HG03469 (cell line): ENCODE data around the gene DNAH7.

Experiments
- ATAC-seq: cut with Tn5 transposase; IDR thresholded peaks from one replicate; pipeline ENCODE4 v1.9.1; 2021; ENCODE audit warnings: mild to moderate bottlenecking, moderate library complexity, moderate number of reproducible peaks; ENCODE audit not compliant: unreplicated experiment

Gene DNAH7

DNA sequence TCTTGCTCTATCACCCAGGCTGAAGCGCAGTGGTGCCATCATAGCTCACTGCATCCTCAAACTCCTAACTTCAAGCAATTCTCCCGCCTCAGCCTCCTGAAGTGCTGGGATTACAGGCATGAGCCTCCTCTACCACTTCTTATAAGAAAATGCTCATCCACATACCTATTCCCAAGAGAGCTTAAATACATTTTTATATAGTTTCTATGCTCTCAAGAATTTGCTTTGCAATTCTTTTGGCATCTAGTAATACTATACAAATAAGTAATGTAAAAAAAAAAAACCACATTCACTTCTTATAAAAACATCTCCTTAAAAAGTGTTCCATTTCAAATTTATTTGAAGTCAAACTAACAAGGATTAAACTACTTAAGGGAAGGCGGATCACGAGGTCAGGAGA lies 197.3 kb downstream of the DNAH7 start:
- ATAC-seq = no peak

DNA sequence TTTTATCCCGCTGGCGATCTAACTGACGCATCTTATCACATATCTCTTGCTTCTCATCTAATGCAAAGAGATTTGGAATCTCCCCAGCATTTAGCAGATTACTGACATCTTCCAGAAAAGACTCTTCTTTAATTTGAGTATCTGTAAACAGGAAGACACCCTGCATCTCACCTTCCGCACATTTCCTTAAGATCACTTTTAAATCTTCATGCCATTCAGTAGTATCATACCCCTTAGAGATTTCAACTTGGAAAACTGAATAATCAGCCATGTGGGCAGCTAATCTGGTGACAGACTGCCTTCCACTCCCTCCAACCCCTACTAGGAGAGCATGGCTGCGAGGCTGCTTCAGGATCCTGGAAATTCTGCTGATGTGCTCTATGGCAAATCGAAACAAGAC lies 204.3 kb downstream of the DNAH7 start:
- ATAC-seq = no peak

DNA sequence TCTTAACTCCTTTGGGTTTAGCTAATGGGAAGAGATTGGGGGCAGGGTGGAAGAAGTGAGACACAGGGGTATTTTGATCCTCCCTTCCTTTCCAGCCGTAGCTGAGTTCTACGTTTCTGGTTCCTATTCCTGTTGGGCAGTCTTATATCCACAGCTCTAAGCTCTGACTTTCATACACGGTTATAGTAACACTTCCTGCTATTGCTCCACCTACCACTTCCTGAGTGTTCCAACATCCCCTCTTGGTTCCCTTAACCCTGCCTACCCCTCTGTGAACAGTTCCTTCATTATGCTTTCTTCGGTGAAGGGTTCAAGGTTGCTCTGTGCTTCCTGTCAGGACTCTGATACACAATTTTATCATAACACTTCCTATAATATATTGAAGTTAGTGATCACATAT lies 205.1 kb downstream of the DNAH7 start:
- no peak for ATAC-seq

DNA sequence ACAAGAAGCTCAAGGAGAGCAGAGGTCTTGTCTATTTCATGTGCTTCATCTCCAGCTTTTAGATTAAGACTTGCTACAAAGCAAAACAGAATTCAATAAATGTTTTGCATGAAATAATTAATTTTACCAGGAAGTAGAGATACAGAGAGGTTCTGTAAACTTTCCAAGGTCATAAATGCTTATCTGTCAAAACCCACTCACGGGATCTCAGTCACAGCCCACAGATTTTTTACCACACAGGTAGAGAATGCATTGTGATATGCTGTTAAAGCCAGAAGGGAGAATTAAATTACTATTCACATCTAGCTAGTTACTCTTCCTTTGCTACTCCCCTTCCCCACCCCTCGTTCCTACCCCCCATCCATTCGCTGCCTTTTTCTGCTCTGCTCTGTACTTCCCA lies 205.5 kb downstream of the DNAH7 start:
- ATAC-seq = no peak

DNA sequence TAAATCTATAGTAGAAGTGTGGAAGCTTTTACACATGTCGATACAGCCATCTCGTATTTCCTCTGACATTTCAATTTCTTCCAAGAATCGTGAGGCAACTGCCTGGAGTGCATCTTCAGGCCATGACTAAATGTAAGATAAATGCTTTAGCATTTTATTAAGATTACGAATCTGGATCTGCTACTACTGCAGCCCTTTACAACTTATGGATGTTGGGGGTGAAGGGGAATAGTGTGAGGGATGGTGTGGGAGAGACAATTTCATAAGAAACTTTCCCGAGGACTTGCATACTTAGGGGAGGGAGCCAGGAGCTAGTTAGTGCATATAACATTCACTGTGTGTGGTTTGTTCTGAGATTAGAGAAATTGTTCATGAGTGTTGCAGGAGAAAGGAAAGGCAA lies 206.8 kb downstream of the DNAH7 start:
- no peak for ATAC-seq

DNA sequence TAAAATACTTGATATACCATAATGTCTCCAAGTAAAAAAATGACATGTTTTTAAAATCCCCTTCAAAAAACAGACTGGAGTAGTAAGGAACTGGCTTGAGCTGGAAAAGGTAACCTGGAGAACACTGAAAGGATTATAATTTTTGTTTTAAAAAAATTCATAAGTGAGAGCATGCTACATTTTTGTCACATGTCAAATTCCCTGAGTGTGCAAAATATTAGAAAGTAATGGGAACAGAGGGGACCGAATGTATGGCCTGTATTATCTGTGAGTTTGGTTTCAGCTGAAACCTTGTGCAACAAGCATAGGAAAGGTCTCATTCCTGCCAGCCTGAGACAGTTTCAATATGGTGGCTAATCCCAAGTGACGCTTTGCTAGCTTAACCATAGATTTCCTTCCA lies 209.1 kb downstream of the DNAH7 start:
- ATAC-seq = no peak

DNA sequence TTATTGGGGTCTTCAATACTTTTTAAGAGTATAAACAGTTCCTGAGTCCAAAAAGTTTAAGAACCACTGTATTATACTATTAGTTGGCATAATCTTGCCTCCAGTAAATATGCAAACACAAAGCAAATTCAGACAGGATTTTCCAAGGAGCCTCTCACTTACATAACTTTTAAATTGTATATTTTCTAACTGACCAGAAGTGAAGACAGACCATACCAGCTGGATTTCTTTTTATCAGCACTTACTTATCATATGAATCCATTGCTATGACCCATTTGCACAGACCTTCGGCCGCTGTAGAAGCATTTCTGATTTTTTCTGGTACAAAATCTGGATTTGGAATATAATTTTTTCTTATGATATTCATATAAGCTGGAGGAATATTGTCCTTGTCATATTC lies 211.5 kb downstream of the DNAH7 start:
- ATAC-seq = no peak

DNA sequence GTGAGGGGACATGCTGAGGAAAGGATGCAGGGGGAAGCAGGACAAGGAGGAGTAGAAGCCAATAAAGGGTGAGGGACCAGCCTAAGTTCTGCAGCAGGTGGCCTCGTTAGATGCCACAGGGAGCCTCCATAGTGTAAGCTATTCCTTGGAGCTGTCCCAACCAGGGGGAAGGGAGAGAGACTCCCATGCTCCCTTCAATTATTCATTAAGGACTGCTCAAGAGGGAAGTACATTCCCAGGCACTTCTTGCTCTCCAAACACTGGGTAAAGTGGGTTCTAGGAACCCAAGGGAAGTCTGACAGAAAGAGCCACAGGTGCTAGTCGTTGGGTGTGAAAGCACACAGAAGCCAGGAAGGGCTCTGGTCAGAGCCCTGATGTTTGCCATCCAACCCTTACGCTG lies 217.9 kb downstream of the DNAH7 start:
- ATAC-seq = no peak

DNA sequence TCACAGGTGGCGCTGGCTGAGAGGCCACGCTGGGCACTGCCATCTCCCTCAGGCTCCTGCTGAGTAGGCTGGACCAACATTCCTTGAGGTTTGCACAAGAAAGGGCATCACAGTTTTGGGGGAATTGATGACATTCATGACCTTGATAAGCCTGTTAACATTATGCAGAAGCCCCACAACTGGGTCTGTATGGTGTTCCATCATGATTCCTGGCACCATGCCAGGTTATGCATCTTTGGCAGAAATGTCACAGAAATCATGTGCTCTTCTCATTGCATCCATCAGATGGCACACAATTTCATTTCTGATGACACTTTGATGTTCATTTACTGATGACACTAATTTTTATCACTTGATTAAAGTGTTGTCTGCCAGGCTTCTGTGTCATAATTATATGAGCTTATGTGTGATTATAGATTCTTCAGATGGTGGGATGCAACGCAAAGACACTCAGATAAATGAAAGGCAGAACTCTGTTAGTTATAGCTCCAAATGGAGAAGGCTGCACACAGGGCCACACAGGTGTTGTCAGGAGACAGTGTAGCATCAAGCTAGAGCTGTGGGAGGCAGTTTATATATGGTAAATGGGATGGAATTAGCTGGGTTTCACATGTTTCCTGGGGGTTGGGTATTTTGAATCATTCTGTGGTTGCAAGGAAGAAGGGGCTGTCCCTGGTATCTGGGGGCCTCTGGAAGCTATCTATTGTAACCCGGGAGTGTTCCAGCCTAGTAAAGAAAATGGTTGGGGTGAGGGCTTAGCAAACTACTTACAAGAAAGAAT lies 220.3 kb downstream of the DNAH7 start:
- ATAC-seq = no peak

DNA sequence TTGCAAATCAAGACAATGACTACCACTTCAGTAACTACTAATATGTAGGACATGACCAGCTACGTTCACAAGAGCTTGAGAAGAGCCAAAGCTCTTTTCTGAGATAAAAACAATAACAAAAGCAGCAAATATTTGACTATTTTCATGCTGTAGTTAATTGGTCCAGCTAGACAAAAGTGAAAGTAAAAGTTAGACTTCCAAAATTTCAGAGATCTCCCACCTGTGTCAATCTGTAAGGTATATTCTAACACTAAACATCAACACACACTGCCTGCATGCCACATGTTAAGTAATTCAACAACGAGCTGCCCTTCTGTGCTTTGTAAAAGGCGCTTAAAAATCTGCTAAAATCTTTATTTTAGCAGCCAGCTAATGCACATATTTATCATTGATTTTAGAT lies 225.7 kb downstream of the DNAH7 start:
- ATAC-seq = no peak

DNA sequence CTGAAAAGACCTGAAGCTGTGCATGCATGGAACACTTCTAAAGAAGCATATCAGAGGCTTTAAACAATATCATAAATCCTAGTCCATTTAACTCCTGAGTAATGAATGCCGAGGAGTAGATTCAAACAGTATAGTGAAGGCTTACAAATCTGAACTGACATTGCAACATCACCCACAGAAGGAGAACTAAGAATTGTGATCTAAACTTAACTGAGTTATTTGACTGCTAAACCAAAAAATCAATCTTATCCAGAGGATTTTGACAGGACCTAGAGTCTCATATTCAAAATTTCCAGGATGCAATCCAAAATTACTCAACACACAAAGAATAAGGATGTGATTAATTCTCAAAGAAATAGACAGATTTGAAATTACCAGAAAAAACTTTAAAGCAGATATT lies 230.6 kb downstream of the DNAH7 start:
- ATAC-seq = no peak

DNA sequence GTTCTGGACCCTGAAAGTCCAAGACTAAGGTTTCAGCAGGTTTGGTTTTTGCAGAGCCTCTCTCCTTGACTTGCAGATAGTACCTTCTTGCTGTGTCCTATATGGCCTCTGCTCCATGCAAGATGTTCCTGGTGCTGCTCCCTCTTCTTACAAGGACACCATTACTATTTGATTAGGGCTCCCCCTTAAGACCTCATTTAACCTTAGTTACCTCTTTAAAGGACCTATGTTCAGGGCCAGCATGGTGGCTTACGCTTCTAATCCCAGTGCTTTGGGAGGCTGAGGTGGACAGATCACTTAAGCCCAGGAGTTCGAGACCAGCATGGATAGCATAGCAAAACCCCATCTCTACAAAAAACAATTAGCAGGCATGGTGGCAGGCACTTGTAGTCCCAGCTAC lies 232.6 kb downstream of the DNAH7 start:
- no peak for ATAC-seq

DNA sequence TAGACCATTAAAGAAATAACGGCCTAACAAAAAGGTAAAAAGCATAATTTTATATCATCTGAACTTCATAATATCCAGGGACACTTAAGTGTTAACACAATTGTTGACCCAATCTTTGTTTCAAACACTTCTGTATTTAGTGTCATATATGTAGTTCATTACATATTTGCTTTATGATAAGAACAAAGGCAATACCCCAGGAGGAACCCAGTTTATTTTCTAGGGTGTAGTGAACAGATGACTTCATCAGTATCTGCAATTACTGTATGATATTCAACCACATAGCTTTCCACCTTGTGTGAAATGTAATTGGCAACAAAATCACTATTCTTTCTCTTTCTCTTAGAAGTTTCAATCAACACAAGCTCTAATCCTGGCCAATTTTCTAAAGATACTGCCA lies 233.8 kb downstream of the DNAH7 start:
- ATAC-seq = no peak

DNA sequence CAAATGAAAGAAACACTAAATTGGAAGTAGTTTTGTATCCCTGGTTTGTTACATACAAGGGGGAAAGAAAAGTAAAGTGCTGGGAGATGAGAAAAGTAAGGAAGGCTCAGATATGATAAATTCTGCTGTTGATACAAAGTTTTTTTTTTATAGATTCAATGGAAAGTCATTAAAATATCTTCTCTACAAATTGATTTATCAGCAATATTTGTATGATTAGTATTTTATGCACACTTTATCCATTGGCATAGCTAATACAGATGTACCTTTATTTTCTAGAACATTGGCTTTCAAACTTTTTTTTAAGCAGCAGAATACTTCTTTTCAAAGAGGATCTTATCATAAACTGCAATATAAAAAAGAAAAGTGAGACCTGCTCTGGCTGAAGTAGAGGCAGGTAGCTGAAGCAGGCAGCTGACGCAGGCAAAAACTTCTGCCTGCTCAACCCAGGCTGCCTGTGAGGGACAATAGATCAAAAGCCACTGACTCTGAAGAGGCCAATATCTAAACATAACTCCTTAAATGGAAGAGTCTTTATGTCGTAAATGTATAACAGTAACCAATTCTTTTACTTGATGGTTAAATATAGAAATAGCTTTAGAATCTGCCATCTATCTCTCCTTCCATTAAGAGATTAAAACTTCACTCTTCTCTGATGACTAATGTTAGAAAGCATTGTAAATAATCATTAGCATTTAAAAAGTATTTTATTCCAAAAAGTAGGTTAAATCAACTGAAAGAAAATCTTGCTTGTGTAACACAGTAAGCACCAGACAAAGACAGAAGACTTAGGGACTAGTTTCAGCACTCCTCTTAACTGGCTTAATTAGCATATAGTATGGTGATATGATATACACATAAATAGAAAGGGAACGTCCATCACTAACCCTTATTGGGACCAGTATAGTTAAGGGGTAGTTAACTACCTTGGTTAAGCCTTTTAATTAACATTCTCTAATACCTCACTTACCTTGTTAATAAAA lies 237.4 kb downstream of the DNAH7 start:
- no peak for ATAC-seq

DNA sequence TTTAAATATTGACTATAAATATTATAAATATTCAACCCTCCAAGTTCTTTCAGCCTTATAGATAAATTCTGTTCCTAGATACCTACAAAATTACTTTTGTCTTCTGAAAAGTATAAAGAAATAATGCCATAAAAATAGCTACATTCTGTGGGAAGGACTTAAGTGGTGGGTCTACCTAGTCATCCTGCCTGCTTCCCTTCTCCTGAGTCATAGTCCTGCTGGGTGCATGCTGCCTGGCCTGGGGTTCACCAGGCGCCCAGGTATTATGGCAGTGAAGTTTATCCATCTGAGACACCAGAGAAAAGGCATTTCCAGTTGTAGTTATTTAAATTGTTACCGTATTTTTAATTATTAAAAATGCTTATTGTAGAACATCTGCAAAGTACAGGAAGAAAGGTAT lies 244.2 kb downstream of the DNAH7 start:
- ATAC-seq = no peak

DNA sequence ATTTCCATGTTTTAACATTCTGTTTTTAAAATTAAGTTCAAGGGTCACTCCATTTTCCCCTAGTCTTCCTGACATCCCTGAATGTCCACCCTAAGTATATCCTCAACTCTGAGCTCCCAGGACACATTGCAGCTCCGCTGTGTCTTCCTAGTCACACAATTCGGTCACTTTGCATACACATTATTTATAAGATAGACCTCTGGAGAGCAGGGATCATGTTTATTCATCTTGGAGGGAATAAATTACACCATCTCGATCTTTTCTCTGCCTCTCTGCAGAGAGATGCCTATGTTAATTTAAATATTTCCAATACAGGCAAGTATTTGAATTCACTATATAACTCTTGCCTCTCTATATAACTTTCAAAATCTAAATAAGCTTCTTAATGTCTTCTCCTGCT lies 245.4 kb downstream of the DNAH7 start:
- ATAC-seq = no peak

DNA sequence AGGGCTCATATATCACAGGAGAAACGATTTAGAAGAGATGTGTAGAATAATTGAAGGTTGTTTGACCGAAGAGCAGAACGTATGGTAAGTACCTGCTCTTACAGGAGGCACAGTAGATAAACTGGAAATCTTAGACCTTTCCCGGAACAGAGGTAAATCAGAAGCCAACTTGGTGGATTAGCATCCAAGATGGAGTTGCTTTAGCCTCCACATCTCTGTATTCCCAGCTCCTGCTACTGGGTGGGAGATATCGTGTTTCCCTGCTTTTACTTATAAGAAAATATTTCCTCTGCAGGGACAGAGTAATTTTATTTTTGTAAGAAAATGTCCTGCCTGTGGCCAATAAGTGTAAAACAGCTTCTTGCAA lies 247.1 kb downstream of the DNAH7 start:
- ATAC-seq = no peak

DNA sequence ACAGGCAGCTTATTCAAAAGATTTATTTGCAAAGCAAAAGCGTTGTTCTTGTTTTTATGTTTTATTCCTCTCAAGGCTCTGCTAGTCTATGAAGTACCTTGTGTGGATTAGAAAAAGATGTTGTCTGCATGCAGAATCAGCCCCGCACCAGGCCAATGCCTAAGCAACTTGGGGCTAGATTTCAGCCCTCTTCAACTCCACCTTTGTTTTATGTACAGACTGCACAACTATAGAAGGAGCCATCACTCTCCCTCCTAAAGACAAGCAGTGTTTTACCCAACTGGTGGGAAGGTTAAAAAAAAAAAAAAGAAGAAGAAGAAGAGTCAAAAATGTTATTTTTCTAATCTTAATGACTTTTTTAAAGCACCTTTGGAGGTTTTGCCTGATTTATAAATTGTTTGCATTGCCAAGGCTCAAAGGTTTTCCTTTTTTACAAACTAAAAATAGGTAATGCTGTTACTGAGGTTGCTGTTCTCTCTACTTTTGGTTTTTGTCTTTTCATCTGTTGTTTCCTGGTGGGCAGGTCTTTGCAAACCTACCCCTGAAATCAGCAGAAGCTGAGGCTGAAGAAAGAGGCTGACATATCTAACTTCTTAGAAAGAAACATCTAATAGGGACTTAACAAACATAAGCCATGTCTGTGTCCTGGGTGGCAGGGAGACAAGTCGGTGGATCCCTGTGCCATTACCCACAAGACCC lies 247.6 kb downstream of the DNAH7 start:
- no peak for ATAC-seq

DNA sequence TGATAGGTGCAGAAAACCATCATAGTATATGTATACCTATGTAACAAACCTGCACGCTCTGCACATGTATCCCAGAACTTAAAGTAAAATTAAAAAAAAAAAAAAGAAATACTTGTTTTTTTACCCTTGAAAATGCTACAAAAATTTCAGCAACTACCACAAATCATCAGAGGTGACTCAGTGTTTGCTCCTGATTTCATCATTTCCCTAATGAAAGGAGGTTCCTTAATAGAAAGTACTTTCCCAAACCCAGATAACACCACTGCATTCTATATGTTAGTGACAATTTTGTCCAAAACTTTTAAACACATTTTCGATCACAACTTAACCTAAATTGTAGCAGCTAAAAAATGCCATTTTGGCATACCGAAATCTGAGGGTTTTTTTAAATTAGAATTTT lies 248.3 kb downstream of the DNAH7 start:
- no peak for ATAC-seq

DNA sequence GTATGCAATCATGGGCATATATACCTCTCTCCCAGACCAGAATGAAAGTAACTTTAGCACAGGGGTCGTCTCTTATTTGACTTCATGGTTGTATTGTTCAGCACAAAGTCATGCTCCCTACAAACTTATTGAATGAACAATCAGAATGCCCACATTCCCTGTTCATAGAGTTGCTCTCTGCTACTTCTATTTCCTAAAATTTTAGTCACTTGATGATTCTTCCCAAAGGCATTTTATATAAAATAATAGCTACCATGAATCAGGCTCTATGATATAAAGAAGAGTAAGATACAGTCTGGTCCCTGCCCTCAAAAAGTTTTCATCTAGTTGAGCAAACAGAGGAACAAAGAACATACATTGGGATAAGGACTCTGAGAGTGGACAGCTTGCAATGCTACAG lies 249.4 kb downstream of the DNAH7 start:
- ATAC-seq = no peak

DNA sequence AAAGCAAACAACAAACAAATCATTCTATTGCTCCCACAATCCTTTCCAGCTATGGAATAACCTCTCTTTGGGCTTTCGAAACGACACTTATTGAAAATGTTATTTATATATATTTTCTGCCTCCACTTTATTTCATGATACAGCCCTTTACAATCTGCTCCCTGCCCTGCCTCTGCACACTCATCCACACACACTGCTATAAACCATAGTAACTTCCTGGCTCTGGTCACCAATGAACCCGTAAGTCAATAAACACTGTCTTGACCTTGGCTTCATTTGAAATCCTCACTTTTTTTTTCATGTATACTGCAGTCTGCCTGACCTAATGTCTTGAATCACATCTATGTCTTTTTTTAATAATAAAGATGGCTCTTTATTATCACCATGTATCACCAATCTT lies 250.1 kb downstream of the DNAH7 start:
- ATAC-seq = no peak

DNA sequence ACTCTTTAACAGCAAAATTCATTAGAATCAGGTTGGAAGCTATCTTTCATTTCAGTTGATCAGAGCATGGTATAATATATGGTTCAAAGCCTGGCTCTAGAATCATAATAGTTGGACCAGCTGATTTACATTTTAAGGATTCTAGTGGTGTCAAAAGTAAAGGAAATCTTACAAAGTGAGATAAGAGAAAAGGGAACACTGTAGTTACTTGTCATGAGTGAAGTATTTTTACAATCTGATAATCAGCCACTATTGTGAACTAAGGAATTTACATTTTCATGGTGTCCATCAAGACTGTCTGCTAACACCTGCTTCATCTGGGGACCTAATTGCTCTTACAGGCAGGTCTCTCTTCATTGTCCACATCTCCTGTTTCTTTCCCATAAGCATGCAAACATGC lies 250.5 kb downstream of the DNAH7 start:
- no peak for ATAC-seq
